NAMALWA (cell line): ENCODE results near the gene BCKDHA.
"Not testable (repeated sequence)": the region's sequence is repeated elsewhere in the genome, so short reads cannot be mapped to it uniquely, and the experiment has no call there.

Source experiments
- DNase-seq: peaks from one replicate; pipeline ENCODE4 v3.0.0-alpha.2; 2015; ENCODE audit warnings: low spot score

BCKDHA gene

DNA sequence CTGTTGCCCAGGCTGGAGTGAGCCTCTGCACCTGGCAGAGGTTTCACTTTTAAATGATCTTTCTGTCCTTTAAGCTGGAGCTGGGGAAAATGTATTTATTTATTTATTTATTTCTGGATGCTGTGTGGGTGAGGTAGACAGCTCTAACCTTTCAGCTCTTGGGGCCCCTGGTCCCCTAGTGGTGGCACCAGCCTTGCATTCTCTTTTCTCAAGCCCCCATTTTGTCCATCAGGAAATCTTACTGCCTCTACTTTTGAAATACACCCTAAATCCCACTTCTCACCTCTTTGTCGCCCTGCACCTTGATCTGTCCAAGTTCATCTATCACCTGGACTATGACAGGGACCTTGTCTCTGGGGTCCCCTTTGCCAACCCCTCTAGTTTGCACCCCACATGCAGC lies 31.5 kb upstream of the BCKDHA start:
- DNase-seq: peak; percentile 67

DNA sequence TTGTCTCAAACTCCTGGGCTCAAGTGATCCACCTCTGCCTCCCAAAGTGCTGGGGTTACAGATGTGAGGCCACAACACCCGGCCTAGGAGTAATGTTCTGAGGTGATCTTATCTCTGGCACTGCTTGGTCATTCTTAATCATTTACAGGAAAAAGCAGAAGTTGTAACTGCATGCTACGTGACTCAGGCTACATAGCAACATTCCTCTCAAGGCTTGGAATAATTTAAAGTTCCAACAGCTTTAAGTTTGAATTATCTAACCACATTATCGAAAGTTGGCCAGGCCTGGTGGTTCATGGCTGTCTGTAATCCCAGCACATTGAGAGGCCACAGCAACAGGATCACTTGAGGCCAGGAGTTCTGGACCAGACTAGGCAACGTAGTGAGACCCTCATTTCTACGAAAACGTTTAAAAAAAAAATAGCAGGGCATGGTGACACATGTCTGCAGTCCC lies 29.7 kb upstream of the BCKDHA start:
- no peak for DNase-seq

DNA sequence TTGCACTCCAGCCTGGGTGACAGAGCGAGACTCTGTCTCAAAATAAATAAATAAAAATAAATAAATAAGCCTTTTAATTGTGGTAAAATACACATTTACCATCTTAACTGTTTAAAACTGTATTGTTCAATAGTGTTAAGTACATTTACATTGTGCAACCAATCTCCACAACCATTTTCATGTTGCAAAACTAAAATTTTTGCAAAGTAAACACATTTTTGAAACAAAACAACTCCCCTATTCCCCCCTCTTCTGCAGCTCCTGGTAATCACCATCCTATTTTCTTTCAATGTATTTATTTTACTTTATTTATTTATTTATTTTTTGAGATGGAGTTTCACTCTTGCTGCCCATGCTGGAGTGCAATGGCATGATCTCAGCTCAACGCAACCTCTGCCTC lies 27.8 kb upstream of the BCKDHA start:
- DNase-seq: no peak

DNA sequence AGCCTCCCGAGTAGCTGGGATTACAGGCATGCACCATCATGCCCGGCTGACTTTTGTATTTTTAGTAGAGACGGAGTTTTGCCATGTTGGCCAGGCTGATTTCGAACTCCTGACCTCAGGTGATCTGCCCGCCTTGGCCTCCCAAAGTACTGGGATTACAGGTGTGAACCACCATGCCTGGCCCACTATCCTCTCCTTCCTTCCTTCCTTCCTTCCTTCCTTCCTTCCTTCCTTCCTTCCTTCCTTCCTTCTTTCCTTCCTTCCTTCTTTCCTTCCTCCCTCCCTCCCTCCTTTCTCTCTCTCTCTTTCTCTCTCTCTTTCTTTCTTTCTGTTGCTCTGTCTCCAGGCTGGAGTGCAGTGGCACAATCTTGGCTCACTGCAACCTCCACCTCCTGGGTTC lies 26.5 kb upstream of the BCKDHA start:
- not testable (repeated sequence) for DNase-seq

DNA sequence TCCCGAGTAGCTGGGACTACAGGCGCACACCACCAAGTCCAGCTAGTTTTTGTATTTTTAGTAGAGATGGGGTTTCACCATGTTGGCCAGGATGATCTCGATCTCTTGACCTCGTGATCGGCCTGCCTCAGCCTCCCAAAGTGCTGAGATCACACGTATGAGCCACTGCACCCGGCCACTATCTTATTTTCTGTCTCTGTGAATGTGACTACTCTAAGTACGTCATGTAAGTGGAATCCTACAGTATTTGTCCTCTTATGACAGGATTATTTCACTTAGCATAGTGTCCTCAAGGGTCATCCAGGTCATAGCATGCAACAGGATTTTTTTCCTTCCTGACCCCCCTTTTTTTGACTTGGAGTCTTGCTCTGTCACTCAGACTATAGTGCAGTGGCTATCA lies 26.1 kb upstream of the BCKDHA start:
- DNase-seq: no peak

DNA sequence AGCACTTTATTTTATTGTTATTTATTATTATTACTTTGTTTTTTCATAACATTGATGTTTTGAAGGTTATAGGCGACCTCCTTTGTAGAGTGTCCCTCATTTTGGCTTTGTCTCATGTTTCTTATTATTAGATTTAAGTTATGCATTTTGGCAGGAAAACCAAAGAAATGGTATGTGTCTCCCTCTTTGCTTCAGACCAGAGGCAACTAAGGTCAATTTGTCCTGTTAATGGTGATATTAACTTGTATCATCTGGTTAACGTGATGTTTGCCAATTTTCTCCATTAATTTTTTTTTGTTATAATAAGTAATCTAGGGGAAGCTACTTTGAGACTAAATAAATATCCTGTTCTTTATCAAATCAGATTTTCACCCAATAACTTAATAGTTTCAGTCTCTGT lies 25.1 kb upstream of the BCKDHA start:
- DNase-seq: no peak

DNA sequence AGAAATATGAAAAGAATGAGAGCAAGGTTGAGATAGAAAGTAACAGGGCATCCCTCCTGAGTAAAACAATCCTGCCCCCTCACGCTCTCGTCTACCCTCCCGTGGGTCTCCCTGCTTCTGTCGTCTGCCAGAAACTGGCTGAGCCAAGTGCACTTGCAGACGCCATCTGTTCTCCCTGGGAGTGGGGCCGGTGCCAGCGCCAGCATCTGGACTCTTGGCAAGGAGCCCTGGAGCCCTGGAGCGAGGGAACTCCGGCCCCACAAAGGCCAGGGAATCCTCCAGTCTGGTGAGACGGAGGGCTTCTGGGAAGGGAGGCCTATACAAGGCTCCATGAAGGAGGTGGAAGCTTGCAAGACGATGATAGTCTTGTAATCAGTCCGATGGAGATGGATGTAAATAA lies 23.6 kb upstream of the BCKDHA start:
- no peak for DNase-seq

DNA sequence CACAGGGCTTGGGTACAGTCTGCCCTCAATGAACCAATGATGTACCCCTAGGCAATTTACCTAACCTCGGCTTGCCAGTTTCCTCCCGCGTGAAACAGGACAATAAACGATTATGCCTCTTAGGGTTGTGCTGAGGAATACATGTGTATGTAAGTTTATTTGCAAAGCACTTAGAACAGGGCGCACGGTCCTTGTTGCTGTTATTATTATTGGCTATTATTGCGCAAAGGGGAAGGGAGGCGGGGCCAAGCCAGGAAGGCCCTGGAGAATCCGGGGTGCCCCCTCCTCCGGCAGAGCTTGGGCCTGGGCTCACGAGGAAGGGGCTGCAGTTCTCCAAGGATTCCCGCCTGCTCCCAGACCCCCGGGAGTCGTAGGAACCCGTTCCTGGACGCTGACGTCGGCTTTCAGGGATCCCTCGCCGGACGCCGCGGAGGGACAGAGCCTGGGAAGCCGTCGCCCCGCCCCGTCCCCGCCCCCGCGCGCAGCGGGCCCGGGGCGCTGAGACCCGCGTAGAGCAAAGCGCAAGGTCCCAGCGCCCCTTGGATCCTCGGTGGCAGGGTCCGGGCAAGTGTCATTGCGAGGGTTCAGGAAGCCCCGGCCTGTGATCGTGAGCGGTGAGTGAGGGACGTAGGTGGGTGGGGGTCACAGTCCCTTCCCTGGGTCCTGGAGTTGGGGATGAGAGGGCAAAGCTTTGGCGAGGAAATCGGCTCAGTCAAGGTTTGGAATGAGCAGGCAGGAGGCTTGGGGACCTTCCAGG lies 21.2 kb upstream of the BCKDHA start, which contains the start of gene TMEM91:
Gene TMEM91, plus strand, starts transcription at position 293 of the 757 bp plus-strand sequence. CDS start 1,777 bp downstream, outside the sequence.
- no peak for DNase-seq

DNA sequence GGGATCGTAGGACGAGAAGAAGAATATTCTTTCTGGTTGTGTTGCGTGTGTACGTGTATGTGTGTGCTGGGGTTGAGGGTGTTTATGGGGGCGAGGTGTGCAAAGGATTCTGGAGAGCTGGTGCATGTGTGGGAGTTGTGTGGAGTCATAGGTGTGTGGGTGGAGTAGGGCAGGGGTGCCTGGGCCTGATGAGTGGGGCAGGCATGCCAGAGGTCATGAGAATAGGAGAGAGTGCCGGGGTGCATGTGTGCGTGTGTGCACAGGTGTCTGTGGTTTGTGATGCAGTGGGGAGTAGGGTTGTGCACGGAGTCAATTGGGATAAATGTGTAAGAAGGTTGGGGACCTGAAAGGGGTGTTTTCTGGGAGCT lies 20.6 kb upstream of the BCKDHA start:
- no peak for DNase-seq

DNA sequence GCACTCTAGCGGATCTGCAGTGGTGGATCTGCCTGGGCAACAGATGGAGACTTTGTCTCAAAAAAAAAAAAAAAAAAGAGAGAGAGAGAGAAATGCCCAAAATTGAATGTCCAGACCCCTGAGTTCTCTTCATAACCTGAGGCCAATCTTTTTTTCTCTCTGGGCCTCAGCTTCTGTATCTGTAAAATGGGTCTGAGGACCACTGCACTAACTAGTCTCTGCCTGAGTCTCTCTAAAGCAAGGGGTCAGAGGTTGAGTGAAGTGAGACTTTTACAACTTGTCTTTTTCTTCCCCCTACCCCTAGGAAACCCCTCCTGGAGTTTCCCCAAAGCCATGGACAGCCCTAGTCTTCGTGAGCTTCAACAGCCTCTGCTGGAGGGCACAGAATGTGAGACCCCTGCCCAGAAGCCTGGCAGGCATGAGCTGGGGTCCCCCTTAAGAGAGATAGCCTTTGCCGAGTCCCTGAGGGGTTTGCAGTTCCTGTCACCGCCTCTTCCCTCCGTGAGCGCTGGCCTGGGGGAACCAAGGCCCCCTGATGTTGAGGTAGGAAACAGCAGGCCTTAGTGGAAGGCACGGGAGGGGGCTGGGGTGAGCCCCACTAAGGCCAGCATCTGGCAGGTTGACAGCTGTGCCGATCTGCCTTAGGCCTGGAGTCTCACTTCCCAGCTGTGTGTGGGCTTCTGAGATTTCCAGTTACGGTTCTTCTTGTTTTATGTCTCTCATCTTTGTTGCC lies 19.5 kb upstream of the BCKDHA start:
- peak; percentile 93 for DNase-seq

DNA sequence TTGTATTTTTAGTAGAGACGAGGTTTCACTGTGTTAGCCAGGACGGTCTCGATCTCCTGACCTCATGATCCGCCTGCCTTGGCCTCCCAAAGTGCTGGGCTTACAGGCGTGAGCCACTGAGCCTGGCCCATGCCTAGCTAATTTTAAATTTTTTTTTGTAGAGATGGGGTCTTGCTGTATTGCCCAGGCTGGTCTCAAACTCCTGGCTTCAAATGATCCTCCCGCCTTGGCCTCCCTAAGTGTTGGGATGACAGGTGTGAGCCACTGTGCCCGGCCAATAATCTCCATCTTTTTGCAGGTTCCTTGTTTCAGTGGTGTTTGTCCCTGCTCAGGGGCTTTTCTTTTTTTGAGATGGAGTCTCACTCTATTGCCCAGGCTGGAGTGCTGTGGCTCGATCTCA lies 16.1 kb upstream of the BCKDHA start:
- not testable (repeated sequence) for DNase-seq

DNA sequence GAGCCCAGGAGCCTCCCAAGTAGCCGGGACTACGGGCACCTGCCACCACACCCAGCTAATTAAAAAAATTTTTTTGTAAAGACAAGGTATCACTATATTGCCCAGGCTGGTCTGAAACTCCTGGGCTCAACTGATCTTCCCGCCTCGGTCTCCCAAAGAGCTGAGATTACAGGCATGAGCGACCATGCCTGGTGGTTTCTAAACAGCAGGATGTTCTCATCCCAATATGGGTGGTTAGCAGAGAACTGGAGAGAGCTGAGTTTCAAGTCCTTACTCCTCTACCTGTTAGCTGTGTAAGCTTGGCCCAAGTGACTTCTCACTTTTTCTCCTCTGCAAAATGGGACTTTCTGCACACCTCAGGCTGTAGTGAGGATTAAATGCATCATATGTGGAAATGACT lies 13.3 kb upstream of the BCKDHA start:
- DNase-seq: no peak

DNA sequence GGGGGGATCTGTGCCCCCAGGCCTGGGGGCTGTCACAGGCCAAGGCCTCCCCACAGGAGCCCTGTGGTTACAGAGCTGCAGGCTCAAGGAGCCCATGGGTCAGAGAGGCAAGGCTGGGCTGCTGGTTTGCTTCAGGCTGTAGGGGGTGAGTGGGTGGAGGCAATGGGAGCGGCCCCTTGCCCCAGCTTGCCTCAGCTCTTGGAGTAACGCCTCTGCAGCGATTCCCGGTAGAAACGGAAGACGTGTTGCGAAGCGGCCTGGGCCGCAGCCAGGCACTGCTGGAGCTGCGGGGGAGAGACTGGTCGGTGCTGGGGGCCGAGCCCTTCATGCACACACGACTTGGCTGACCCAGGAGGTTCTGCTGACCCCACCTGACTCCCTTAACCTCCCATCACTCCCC lies 11.2 kb upstream of the BCKDHA start:
- DNase-seq: no peak

DNA sequence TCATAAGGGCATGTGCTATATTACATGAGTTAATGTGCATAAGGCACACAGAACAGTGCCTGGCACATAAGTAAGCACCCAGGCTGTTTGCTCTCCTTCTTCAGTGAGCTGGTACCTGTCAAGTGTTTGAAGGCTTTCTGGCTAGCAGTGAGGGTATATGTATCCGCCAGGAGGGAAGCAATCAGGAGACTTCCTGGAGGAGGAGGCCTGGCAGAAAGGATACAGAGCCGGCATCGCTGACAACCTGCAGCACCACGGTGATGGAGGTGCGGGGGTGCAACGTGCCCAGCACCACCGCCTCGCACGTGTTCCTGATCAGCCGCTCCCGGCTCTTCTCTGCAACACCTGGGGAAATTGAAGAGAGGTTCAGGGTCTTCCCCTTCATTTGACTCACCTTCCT lies 6.0 kb upstream of the BCKDHA start:
- no peak for DNase-seq

DNA sequence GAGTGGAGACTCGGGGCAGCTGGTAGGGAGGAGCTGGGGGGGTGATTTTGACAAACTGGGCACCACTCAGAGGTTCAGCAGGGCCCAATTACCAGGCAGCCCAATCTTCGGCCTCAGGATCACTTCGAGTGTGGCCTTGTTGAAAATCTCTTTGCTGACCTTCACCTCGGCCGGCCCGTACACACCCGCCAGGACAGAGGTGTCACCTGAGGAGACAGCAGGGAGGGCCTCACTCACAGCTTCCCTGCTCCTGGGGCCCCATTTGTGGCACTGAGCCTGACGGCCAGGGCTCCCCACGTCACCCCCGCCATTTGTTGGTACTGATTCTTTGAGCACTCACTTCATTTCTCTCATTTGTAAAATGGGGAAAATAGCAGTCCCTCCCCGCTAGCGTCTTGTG lies 4.8 kb upstream of the BCKDHA start:
- no peak for DNase-seq

DNA sequence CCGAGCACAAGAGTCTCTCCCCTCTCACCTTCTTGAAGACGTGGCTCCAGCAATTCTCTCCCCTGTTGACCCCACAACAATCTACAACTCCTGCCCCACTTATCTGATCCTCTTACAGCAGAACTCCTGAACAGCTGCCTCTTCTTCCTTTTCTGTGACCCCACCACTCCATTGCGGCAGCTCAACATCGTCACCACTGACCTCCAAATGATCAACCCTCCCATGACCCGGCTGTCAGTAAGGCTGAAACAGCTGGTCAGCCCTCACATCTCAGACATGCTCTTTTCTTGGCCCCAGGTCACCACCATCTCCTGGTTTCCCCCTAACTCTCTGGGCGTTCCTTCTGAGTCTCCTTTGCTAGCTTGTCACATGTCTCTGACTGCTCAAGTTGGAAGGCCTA lies 2.3 kb upstream of the BCKDHA start:
- DNase-seq: no peak

DNA sequence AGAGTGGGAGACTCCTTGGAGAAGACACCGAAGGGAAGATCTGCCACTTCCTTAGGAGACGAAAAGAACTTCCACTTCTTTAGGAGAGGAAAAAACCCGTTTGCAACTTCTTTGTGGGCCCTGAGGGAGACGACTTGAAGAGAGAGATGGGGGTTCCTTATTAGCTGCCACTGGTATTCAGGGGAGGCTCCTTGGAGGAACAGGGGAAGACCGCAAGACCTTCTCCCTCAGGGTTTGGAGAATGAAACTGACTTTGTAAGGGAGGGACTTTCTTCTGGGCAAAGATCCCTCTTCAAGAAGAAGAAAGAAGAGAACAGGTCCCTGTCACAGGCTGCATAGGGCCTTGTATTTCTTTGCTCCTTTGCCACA lies 416 bp downstream of the BCKDHA start:
- no peak for DNase-seq

DNA sequence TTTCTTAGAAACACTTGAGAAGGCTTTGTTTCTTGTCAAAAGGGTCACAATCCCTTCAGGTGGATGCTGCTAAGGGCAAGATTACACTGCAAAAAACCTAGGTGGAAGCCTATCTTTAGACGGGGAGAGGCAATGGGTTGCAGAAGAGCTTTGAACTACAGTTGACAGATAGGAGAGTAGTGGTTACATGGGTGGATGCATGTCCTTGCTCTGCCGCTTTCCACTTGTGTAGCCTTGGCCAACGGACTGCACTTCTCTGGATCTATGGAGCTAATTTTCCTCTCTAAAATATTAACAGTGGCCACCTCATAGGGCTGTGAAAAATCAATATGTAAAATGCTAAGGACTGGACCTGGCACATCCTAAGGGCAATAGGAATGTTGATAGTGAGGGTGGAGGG lies 980 bp downstream of the BCKDHA start:
- DNase-seq: peak; percentile 56

DNA sequence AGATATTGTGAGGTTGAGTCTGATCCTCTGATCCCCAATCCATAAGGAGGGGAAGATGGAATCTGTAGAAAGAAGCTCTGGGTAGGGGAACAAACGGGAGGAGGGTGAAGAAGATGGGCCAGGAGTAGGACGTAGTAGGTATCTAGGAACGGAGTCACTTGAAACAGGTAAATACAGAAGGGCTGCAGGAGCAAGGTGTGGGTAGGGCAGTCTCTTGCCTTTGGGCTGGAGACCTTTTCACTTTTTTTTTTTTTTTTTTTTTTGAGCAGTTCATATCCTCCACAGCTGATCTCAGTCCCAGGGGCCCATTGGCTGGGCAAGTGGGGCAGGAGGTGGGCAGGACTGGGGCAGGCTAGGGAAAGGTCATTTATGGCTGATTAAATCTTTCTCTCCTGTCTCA lies 1.5 kb downstream of the BCKDHA start:
- DNase-seq: peak; percentile 24

DNA sequence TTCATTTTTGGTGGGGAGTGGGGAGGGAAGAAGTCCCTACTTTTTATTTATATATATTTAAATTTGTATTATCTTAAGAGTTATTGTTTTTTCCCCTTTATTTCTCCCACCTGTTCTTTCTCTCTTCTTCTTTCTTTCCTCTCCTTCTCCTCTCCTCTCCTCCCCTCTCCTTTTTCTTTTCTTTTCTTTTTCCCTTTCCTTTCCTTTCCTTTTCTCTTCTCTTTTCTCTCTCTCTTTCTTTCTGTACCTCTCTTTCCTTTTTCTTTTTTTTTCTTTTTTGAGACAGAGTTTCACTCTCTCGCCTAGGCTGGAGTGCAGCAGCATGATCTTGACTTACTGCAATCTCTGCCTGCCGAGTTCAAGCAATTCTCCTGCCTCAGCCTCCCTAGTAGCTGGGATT lies 1.9 kb downstream of the BCKDHA start:
- DNase-seq: no peak

DNA sequence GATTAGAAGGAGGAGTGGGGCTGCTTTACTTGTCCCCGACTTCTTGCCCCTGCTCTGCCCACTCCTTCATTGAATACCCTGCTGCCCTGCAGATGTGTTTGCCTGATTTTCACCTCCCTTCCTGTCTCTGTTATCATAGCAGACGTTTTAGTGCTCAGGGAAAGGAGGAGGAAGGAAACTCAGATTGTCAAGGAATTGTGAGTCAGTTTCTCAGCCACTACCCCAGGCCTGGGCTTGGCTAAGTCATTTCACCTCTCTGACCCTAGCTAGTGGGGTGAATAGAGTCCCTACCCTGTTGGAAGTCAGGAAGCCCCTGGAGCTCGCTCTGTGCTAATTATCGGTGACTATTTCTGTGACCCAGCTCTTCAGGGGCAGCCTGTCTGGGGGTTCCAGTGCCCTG lies 3.9 kb downstream of the BCKDHA start:
- no peak for DNase-seq

DNA sequence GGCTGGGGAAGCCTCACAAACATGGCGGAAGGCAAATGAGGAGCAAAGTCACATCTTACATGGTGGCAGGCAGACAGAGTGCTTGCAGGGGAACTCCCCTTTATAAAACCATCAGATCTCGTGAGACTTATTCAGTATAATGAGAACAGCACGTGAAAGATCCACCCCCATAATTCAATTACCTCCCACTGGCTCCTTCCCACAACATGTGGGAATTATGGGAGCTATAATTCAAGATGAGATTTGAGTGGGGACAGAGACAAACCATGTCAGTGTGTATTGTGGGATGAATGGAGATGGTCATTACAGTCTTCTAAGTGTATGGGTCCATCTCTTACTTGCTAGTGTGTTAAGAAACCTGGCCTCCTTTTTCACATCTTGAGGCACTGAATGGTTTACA lies 4.4 kb downstream of the BCKDHA start:
- no peak for DNase-seq

DNA sequence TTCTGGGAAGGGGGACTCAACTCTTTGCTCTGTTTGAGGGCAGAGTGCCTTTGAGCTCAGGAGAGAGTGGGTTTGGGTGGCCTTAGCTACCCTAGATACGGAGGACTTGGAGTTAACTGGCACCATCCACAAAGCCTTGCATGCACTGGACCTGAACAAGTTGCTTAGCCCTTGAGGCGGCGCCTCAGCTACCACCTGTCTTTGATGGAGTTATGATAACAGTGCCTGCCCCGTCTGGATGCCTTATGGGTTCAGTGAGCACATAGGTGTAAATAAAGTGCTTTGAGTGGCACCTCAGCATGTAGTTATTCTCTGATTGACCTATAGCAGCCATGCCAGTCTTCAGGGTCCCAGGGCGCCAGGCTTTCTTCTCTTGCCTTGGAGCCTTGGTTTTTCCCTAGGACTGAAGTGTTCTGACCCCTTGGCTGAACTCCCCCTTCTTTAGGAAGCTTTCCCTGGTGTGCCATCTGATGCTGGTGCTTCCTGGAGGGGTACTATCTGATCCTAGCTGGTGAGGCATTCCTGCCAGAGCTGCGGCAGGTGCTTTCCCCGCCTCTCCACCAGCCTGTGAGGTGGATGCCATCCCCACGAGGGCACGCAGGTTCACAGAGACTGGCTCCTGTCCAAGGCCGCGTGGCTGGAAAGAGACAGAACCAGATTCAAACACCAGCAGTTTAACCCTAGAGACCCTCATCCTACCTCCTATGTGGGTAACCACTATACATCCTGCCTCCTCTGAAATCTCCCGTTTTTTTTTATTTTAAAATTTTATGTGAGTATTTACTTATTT lies 5.8 kb downstream of the BCKDHA start:
- DNase-seq: no peak
